Left forelimb (tissue), 1 donor: ENCODE data around the gene AHNAK.
"Not testable (repeated sequence)": the region's sequence is repeated elsewhere in the genome, so short reads cannot be mapped to it uniquely, and the experiment has no call there.

ENCODE experiments used
- DNase-seq: peaks from one replicate; pipeline ENCODE4 v3.0.0-alpha.2; 2018; ENCODE audit warnings: low spot score

AHNAK gene

GRCh38 chr11:62387381-62387780, 159.2 kb downstream of the AHNAK start:
- no peak for DNase-seq

- not testable (repeated sequence) for DNase-seq
These were observed 160.5 kb downstream of the AHNAK start for GRCh38 chr11:62386083-62386482.

GRCh38 chr11:62383822-62384221, 162.8 kb downstream of the AHNAK start:
- DNase-seq = no peak
